Hepatocyte (in vitro differentiated cells): ENCODE results near the gene VPS37C.

Experiments
- CTCF ChIP-seq: fragments of 200-600 bp; sonication (generic); IDR thresholded peaks from 2 replicates; pipeline ENCODE4 v1.5.1; 2016; ENCODE audit warnings: antibody characterized with exemption, mild to moderate bottlenecking; ENCODE audit not compliant: poor library complexity
- EZH2 ChIP-seq: fragments of 200-600 bp; sonication (generic); IDR thresholded peaks from 2 replicates; pipeline ENCODE4 v1.6.1; 2016; ENCODE audit warnings: antibody characterized with exemption, mild to moderate bottlenecking, borderline replicate concordance

- TF ChIP-seq CTCF (no peak), EZH2 (no peak)
These were observed 7.6 kb downstream of the VPS37C start for GRCh38 chr11:61153593-61154095.
